Subcutaneous adipose tissue (tissue), 4 donors: ENCODE measurements around the gene DCC. TPM values are rescaled to one million over a fixed set of nuclear protein-coding genes. Genes with fewer than 3 reads are reported as not detected.

ENCODE experiments used
- total RNA-seq, 4 donors: library from RNA; depleted of rRNA; stranded (reverse); fragments of >200 nt; gene quantifications; one replicate each; pipeline ENCODE4 v1.1.0, GENCODE V29; 2016
- TF ChIP-seq, protein P1 (sequence below): fragments of 450-650 bp; IDR thresholded peaks from one replicate; pipeline ENCODE4 v1.5.1; 2016; ENCODE audit warnings: low read depth, mild to moderate bottlenecking, control low read depth, antibody characterized with exemption, moderate library complexity

Gene DCC
- total RNA-seq = not detected

DNA sequence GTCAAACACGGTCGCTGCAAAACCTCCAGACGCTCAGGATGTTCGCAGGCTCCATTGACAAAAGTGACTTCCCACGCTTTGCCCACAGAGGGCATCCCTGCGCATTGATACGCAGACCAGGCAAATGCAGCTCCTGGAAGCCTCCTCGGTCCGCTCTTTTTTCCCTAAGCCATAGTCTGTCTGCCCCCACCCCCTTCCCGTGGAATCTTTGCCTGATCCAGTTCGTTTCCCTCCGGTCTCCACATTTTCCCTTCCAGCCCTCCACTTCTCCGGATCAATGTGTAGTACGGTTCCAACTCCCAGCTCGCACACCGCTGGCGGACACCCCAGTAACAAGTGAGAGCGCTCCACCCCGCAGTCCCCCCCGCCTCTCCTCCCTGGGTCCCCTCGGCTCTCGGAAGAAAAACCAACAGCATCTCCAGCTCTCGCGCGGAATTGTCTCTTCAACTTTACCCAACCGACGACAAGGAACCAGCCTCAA is at the start of gene DCC:
DCC (plus strand) TSS at position 307 of the 481 bp plus-strand sequence. CDS start 591 bp downstream, outside the sequence.
- TF ChIP-seq, protein P1, sequence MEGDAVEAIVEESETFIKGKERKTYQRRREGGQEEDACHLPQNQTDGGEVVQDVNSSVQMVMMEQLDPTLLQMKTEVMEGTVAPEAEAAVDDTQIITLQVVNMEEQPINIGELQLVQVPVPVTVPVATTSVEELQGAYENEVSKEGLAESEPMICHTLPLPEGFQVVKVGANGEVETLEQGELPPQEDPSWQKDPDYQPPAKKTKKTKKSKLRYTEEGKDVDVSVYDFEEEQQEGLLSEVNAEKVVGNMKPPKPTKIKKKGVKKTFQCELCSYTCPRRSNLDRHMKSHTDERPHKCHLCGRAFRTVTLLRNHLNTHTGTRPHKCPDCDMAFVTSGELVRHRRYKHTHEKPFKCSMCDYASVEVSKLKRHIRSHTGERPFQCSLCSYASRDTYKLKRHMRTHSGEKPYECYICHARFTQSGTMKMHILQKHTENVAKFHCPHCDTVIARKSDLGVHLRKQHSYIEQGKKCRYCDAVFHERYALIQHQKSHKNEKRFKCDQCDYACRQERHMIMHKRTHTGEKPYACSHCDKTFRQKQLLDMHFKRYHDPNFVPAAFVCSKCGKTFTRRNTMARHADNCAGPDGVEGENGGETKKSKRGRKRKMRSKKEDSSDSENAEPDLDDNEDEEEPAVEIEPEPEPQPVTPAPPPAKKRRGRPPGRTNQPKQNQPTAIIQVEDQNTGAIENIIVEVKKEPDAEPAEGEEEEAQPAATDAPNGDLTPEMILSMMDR = no peak

DNA sequence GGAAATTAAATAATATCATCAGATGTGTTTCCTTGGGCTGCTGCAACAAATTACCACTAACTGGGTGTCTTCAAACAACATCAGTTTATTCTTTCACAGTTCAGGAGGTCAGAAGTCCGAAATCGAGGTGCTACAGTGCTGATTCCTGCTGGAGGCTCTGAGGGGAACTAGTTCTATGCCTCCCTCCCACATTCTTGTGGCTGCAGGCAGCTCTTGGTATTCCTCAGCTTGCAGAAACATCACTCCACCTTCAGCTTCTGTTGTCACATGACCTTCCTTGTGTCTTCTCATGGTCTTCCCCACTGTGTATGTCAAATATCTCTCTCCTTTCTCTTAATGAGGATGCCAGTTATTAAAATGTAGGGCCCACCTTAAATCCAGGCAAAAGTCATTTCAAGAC is 29.3 kb upstream of the DCC start:
- TF ChIP-seq, protein P1 = no peak

DNA sequence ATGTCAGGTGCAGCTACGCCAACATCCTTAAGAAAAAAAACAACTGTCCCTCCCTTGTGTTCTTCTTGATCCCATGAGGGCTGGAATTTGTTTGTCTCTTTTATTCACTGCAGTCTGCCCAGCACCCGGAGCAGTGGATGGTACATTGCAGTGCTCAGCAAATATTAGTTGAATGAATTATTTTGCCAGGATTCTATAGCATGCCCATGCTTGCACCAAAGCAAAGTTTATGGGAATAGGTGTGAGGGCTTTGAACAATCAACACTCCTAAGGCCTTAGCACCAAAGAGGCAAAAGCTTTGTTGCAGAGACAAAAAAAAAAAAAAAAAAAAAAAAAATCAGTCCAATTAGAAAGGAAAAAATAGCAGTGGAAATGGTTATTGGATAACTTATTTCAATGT is 28.7 kb upstream of the DCC start:
- TF ChIP-seq, protein P1 = no peak

GRCh38 chr18:52312346-52312745 is 27.7 kb upstream of the DCC start:
- TF ChIP-seq, protein P1 = no peak

- TF ChIP-seq, protein P1 = no peak
Observed at GRCh38 chr18:52313213-52313612, 26.8 kb upstream of the DCC start.

DNA sequence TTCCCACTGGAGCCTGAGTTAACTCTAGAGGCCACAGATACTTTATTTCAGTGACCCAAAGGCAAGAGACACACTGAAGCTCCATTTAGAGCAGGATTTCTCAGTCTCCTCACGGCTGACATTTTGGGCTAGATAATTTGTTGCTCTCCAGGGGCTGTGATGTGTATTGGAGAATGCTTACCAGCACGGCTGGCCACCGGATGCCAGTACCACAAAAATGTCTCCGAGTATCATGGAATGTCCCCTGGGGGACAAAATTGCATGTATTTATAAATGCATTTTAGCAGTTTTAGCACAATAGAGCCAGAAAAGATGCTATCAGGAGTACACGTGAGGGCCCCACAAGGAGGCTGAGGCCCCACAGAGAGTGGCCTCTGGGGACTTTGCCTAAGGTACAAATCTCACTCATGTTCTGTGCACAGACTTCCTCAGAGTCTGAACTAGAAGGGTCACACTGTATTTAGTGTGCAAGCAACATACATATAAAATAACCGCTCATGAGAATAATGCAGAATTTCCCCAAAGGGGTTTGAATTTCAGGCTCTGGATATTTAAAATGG is 20.5 kb upstream of the DCC start:
- TF ChIP-seq, protein P1 = no peak

- TF ChIP-seq, protein P1 = no peak
Observed at GRCh38 chr18:52322307-52322706, 17.7 kb upstream of the DCC start.
